ENCODE measurements around the gene NUPR1.
"Not testable (repeated sequence)": the region's sequence is repeated elsewhere in the genome, so short reads cannot be mapped to it uniquely, and the experiment has no call there.

The NUPR1 gene

GRCh38 chr16:28496844-28497243, 41.9 kb downstream of the NUPR1 start:
- Histone ChIP-seq H3K9ac (ENCODE audit: low read length) (no peak overlapping the region), H3K9me3 (ENCODE audit: control insufficient read depth, insufficient read depth, low read depth, low read length) (no peaks in the 10 kb centered on the region), H3K36me3 (ENCODE audit: control insufficient read depth, insufficient read depth, low read length) (no peaks in the 10 kb centered on the region), H3K4me3 (ENCODE audit: low read depth, low read length) (no peak overlapping the region), H3K4me1 (ENCODE audit: control insufficient read depth, insufficient read depth, low read length) (no peaks in the 10 kb centered on the region), H3K27ac (ENCODE audit: low read depth, low read length) (no peak overlapping the region), H3K27me3 (ENCODE audit: control insufficient read depth, insufficient read depth, low read length) (no peaks in the 10 kb centered on the region)

DNA sequence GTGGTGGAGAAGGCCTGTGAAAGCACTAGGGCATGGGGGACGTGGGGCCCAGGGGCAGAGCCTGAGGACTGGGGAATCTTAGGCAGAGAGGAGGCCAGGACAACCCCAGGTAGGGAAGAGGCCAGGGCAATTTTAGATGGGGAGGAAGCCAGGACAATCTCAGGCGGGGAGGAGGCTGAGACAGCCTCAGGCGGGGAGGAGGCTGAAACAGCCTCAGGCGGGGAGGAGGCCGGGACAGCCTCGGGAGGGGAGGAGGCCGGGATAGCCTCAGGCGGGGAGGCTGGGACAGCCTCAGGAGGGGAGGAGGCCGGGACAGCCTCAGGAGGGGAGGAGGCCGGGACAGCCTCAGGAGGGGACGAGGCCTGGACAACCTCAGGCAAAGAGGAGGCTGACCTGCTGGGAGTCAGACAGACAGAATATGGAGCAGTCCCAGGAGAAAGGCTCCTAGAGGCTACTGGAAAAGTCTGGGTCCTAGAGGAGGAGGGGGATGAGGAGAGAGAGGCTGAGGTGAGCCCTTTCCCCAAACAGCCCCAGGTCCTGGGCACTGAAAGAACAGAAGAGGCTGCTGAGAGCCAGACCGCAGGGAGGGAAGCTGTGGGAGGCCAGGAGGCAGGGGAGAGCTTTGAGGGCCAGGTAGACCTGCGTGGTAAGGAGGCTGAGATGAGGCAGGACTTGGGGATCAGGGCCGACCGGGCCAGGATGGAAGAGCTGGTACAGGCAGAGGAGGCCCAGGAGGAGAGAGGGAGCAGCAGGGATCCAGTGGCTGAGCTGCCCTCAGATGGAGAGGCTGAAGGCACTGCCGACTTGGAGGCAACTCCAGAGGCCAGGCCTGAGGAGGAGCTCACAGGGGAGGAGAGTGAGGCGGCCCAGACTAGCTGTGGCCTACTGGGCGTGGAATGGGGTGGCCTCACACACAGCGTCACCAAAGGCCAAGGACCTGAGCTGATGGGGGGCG, 42.7 kb downstream of the NUPR1 start:
- Histone ChIP-seq H3K9ac (ENCODE audit: low read length) (no peak overlapping the region), H3K9me3 (ENCODE audit: control insufficient read depth, insufficient read depth, low read depth, low read length) (no peaks in the 10 kb centered on the region), H3K4me3 (ENCODE audit: low read depth, low read length) (no peak overlapping the region), H3K36me3 (ENCODE audit: control insufficient read depth, insufficient read depth, low read length) (no peaks in the 10 kb centered on the region), H3K27ac (ENCODE audit: low read depth, low read length) (no peak overlapping the region), H3K27me3 (ENCODE audit: control insufficient read depth, insufficient read depth, low read length) (no peaks in the 10 kb centered on the region), H3K4me1 (ENCODE audit: control insufficient read depth, insufficient read depth, low read length) (no peaks in the 10 kb centered on the region)

DNA sequence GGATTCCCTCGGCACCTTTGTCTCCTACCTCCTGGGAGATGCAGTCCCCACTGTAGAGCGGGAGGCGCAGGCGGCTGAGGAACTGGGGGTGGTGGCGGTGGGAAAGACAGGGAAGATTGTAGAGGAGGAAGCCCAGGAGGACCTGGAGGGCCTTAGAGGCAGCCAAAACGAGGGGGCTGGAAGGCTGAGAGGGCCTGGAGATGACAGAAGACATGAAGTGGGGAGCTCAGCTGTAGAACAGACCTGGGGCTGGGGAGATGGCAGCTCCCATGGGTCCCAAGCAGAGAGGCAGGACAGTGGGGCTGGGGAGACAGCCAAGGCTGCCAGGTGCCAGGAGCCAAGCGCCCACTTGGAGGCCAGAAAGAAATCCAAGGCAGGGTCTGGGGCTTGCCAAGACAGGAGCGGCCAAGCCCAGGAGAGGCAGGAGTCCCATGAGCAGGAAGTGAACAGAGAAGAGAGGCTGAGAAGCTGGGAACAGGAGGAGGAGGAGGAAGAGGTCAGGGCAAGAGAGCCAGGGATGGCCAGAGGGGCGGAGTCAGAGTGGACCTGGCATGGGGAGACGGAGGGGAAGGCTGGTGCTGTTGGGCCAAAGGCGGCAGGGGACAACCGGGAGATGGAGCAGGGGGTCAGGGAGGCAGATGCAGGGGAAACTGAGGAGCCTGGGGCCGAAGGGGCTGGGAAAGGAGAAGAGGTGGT, 43.5 kb downstream of the NUPR1 start:
- H3K27me3 ChIP-seq (ENCODE audit: control insufficient read depth, insufficient read depth, low read length): no peaks in the 10 kb centered on the region
- no peaks in the 10 kb centered on the region for H3K9me3 ChIP-seq (ENCODE audit: control insufficient read depth, insufficient read depth, low read depth, low read length)
- no peak overlapping the region for H3K27ac ChIP-seq (ENCODE audit: low read depth, low read length)
- H3K36me3 ChIP-seq (ENCODE audit: control insufficient read depth, insufficient read depth, low read length): no peaks in the 10 kb centered on the region
- H3K4me1 ChIP-seq (ENCODE audit: control insufficient read depth, insufficient read depth, low read length): no peaks in the 10 kb centered on the region
- no peak overlapping the region for H3K4me3 ChIP-seq (ENCODE audit: low read depth, low read length)
- H3K9ac ChIP-seq (ENCODE audit: low read length): no peak overlapping the region

DNA sequence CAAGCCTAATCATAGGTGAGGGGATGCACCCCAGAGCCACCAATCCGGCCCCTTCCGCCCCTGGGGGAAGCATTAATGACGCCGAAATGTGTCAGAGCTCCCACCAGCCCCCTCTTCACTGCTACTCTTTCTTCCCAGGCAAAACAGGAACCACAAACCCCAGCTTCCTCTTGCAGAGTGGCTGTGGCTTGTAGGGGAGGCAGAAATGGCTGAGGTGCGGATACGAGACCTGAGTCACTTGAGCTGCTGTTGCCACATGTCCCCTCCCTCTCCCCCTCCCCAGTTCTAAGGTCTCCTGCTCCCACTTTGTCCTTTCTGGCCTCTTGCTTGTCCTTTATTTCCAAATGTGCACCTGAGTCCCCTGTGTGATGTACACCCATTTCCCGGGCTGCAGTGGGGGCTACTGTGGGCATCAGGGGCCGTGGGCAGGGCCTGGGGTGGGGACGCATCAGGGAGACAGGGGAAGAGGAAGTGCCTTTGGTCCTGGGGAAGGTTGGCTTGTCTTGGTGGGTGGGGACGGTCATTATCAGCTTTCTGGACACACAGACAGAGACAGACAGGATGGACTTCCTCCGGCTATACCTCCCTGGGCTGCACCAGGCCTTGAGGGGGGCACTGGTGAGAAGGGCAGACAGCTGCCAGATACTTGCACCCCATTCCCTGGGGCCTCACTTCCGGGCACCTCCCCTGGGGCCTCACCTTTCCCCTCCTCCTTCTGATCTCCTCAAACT, 44.5 kb downstream of the NUPR1 start, which contains the start of gene APOBR:
TSS of gene APOBR (plus strand) at position 523 of the 731 bp plus-strand sequence. CDS start at position 562, 39 bp downstream.
- H3K27ac ChIP-seq (ENCODE audit: low read depth, low read length): no peak within 1 kb of the TSS

GRCh38 chr16:28492511-28492910, 46.3 kb downstream of the NUPR1 start:
- Histone ChIP-seq H3K4me1 (ENCODE audit: control insufficient read depth, insufficient read depth, low read length) (no peaks in the 10 kb centered on the region), H3K9ac (ENCODE audit: low read length) (peak overlapping the region; percentile 94), H3K4me3 (ENCODE audit: low read depth, low read length) (peak overlapping the region; percentile 85), H3K9me3 (ENCODE audit: control insufficient read depth, insufficient read depth, low read depth, low read length) (no peaks in the 10 kb centered on the region), H3K36me3 (ENCODE audit: control insufficient read depth, insufficient read depth, low read length) (peaks cover 13% of the 10 kb centered on the region), H3K27ac (ENCODE audit: low read depth, low read length) (peak overlapping the region; percentile 90; the same call in 1 of the 2 replicates), H3K27me3 (ENCODE audit: control insufficient read depth, insufficient read depth, low read length) (no peaks in the 10 kb centered on the region)

More for the DNA sequence above, 44.5 kb downstream of the NUPR1 start, which contains the start of gene APOBR:
- H3K36me3 ChIP-seq (ENCODE audit: control insufficient read depth, insufficient read depth, low read length): peaks cover under 1% of the 10 kb centered on the region; the same call in 1 of the 2 replicates
- no peaks in the 10 kb centered on the region for H3K9me3 ChIP-seq (ENCODE audit: control insufficient read depth, insufficient read depth, low read depth, low read length)
- H3K4me1 ChIP-seq (ENCODE audit: control insufficient read depth, insufficient read depth, low read length): no peaks in the 10 kb centered on the region
- no peak within 1 kb of the TSS for H3K9ac ChIP-seq (ENCODE audit: low read length)
- no peak within 1 kb of the TSS for H3K4me3 ChIP-seq (ENCODE audit: low read depth, low read length)
- no peaks in the 10 kb centered on the region for H3K27me3 ChIP-seq (ENCODE audit: control insufficient read depth, insufficient read depth, low read length)

DNA sequence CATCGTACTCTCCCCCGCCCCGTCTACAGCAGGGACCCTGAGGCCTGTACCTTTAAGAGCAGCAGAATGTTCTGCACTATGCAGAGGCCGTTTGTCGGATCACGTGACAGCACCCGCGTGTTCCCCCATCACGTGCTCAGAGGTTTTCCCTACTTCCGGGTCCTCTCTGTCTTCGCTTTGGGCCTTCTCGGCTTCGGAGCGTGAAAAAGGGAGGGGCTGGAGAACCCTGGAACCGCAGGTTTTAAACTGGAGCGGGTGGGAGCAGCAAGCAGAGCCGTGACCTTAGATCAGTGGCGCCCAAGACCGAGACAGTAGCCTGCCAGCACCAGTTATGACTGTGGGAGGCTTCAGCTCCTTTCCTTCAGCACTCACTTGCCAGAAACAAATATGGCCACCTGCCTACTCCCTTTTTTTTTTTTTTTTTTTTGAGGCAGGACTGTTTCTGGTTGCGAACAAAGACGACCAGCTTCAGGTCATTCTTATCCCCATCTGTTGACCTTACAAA, 46.8 kb downstream of the NUPR1 start, which contains the start of gene CLN3:
TSS of gene CLN3 (minus strand) at position 105 of the 505 bp plus-strand sequence. CDS start 315 bp downstream, outside the sequence.
- H3K27me3 ChIP-seq (ENCODE audit: control insufficient read depth, insufficient read depth, low read length): no peaks in the 10 kb centered on the region
- H3K27ac ChIP-seq (ENCODE audit: low read depth, low read length): peak within 1 kb of the TSS; percentile 90
- peaks cover 14% of the 10 kb centered on the region for H3K36me3 ChIP-seq (ENCODE audit: control insufficient read depth, insufficient read depth, low read length)
- H3K4me3 ChIP-seq (ENCODE audit: low read depth, low read length): peak within 1 kb of the TSS; percentile 85
- H3K9me3 ChIP-seq (ENCODE audit: control insufficient read depth, insufficient read depth, low read depth, low read length): no peaks in the 10 kb centered on the region
- H3K9ac ChIP-seq (ENCODE audit: low read length): peak within 1 kb of the TSS; percentile 94
- no peaks in the 10 kb centered on the region for H3K4me1 ChIP-seq (ENCODE audit: control insufficient read depth, insufficient read depth, low read length)

DNA sequence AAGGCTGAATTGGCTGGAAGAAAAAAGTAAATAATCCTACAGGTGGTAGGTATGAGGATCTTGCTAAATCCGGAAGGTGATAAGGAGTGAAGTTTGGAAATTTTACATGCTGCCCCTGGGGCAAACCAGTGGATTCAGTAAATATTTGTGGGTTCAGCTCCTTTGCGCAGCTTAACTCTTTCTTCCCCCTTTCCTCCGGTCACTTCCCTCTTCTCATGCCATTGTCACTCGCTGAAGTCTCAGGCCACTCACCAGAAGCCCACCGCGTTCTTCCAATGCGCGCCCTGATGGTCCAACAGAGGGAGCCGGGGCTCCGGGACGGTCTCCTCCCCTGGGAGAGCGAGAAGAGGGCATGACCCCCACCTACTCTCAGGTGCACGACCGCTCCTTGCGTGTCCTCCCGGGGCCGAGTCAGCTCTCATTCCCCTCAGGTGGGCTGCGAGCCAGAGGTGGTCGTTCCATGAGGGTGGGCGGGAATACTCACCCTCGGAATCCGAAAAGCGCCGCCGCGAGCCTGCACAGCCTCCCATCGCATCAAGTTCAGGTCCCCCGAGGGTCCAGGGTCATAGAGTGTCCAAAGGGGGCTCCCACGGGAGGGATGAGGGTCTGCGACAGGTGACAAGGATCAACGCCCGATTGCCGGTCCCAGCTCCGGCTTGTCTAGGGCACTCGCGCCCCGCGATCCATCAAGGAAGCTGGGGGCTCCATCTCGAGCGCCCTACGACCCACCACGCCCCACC, 47.4 kb downstream of the NUPR1 start:
- H3K9ac ChIP-seq (ENCODE audit: low read length): peak overlapping the region; percentile 94
- H3K27ac ChIP-seq (ENCODE audit: low read depth, low read length): peak overlapping the region; percentile 90; the same call in 1 of the 2 replicates
- H3K4me1 ChIP-seq (ENCODE audit: control insufficient read depth, insufficient read depth, low read length): no peaks in the 10 kb centered on the region
- H3K27me3 ChIP-seq (ENCODE audit: control insufficient read depth, insufficient read depth, low read length): no peaks in the 10 kb centered on the region
- peaks cover 17% of the 10 kb centered on the region for H3K36me3 ChIP-seq (ENCODE audit: control insufficient read depth, insufficient read depth, low read length)
- H3K9me3 ChIP-seq (ENCODE audit: control insufficient read depth, insufficient read depth, low read depth, low read length): no peaks in the 10 kb centered on the region
- H3K4me3 ChIP-seq (ENCODE audit: low read depth, low read length): peak overlapping the region; percentile 85

- H3K4me1 ChIP-seq (ENCODE audit: control insufficient read depth, insufficient read depth, low read length): no peaks in the 10 kb centered on the region
- no peaks in the 10 kb centered on the region for H3K9me3 ChIP-seq (ENCODE audit: control insufficient read depth, insufficient read depth, low read depth, low read length)
- no peaks in the 10 kb centered on the region for H3K27me3 ChIP-seq (ENCODE audit: control insufficient read depth, insufficient read depth, low read length)
- no peak overlapping the region for H3K9ac ChIP-seq (ENCODE audit: low read length)
- H3K27ac ChIP-seq (ENCODE audit: low read depth, low read length): no peak overlapping the region
- no peak overlapping the region for H3K4me3 ChIP-seq (ENCODE audit: low read depth, low read length)
- peaks cover 28% of the 10 kb centered on the region for H3K36me3 ChIP-seq (ENCODE audit: control insufficient read depth, insufficient read depth, low read length)
Measured at GRCh38 chr16:28486266-28486665, 52.5 kb downstream of the NUPR1 start.

DNA sequence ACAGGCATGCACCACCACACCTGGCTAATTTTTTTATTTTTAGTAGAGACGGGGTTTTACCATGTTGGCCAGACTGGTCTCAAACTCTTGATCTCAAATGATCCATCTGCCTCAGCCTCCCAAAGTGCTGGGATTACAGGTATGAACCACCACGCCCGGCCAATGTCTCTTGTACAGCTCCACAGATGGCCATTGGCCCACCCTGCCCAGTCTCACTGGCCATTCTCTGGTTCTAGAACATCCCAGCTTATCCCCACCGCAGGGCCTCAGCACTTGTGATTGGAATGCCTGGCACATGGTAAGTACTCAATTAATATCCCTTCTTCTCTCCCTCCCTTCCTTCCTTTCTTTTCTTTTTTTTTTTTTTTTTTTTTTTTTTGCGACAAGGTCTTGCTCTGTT, 55.4 kb downstream of the NUPR1 start:
- H3K4me1 ChIP-seq (ENCODE audit: control insufficient read depth, insufficient read depth, low read length); H3K27me3 ChIP-seq (ENCODE audit: control insufficient read depth, insufficient read depth, low read length); H3K27ac ChIP-seq (ENCODE audit: low read depth, low read length); H3K4me3 ChIP-seq (ENCODE audit: low read depth, low read length); H3K9ac ChIP-seq (ENCODE audit: low read length); H3K9me3 ChIP-seq (ENCODE audit: control insufficient read depth, insufficient read depth, low read depth, low read length): not testable (repeated sequence)
- peaks cover 29% of the 10 kb centered on the region for H3K36me3 ChIP-seq (ENCODE audit: control insufficient read depth, insufficient read depth, low read length)

Data from HUES6 (cell line).